ENCODE measurements around the gene DCANP1. TPM values are rescaled to one million over a fixed set of nuclear protein-coding genes. Genes with fewer than 3 reads are reported as not detected.

Gene DCANP1
- total and polyA plus RNA-seq, 2 donors (not counting 3 experiments of a cell fraction or from before 2014, with no cell fraction given), result not detected

- DNase-seq (ENCODE audit: low read depth, low spot score), result no peak
- Histone ChIP-seq H3K27me3 (ENCODE audit: control insufficient read depth in 2 of 2, insufficient read depth in 2 of 2, low read length in 2 of 2) (peaks cover 16 to 21% of the 10 kb centered on the region in 2 experiments), H3K9me3 (replicated peaks; ENCODE audit: control insufficient read depth, insufficient read depth, low read length) (no peaks in the 10 kb centered on the region), H3K4me1 (ENCODE audit: control insufficient read depth, extremely low read depth, insufficient read depth, low read length) (no peaks in the 10 kb centered on the region), H3K79me2 (ENCODE audit: control insufficient read depth, insufficient read depth, low read length) (no peaks in the 10 kb centered on the region), H3K4me2 (ENCODE audit: insufficient read depth, low read length) (no peak overlapping the region), H4K20me1 (replicated peaks; ENCODE audit: control insufficient read depth, extremely low read depth, insufficient read depth, low read length) (no peaks in the 10 kb centered on the region), H3K9me1 (replicated peaks; ENCODE audit: control insufficient read depth, extremely low read depth, insufficient read depth, low read length) (no peaks in the 10 kb centered on the region), H3K9ac (replicated peaks; ENCODE audit: extremely low read depth, insufficient read depth, low read length) (no peak overlapping the region), H3K4me3 (replicated peaks in 1 of 3; ENCODE audit: insufficient read depth in 1 of 3, low read depth in 1 of 3, low read length in 3 of 3) (no peak overlapping the region), H3K27ac (ENCODE audit: insufficient read depth, low read depth, low read length) (no peak overlapping the region), H2AFZ (ENCODE audit: low read depth, low read length) (no peak overlapping the region), H3K36me3 (ENCODE audit: control insufficient read depth in 2 of 2, extremely low read depth in 1 of 2, insufficient read depth in 2 of 2, low read length in 2 of 2) (no peaks in the 10 kb centered on the region)
- TF ChIP-seq MAX (IDR thresholded peaks at IDR 0.05; ENCODE audit: insufficient read depth, insufficient read length) (no peak), POLR2AphosphoS5 (IDR thresholded peaks at IDR 0.05; ENCODE audit: insufficient read depth, low read depth, low read length) (no peak), GATA2 (IDR thresholded peaks at IDR 0.05; ENCODE audit: insufficient read depth, insufficient read length, low read depth, low read length) (no peak), POLR2A (IDR thresholded peaks at IDR 0.05; ENCODE audit: low read depth, low read length) (no peak), MYC (IDR thresholded peaks at IDR 0.05; ENCODE audit: low read depth, low read length) (no peak), JUN (IDR thresholded peaks at IDR 0.05; ENCODE audit: borderline replicate concordance, insufficient read depth, insufficient read length, low read depth) (no peak), FOS (IDR thresholded peaks at IDR 0.05; ENCODE audit: borderline replicate concordance, insufficient read depth, low read length) (no peak), CTCF (IDR thresholded peaks at IDR 0.05; ENCODE audit: extremely low read depth in 1 of 2, insufficient read depth in 1 of 2, low read depth in 1 of 2, low read length in 2 of 2) (no peak)
- ChIA-PET POLR2A (no interaction called here), CTCF (interaction anchor here (1.0 to 21.5 kb wide), 11 partner anchors 7 to 371 kb away, joined by 3 to 664 read pairs (median 13); partner anchors contain the start of gene DCANP1)
- BruUV-seq (replicated peaks), result no TSS peak
- intact Hi-C loops (cut with micrococcal nuclease), result no loop called here
- dilution Hi-C loops (cut with MboI; ENCODE audit: extremely low pct_ligation_motif_present, low sequenced_read_pairs), result loop anchor here (25.0 kb wide), 1 partner anchor 103 kb away; no protein-coding TSS in a partner anchor
- FAIRE-seq, result no peak
Measured at GRCh38 chr5:135458921-135459331, 11.8 kb upstream of the DCANP1 start.

Measured in endothelial cell of umbilical vein (primary cell).